MM.1S (cell line): ENCODE data around the gene PPP1R12A.

ENCODE experiments used
- EZH2 ChIP-seq: fragments of 300-600 bp; sonication (generic); optimal IDR thresholded peaks from 2 replicates; pipeline ENCODE3; 2017; ENCODE audit warnings: low read depth, mild to moderate bottlenecking, antibody characterized with exemption, low read length, mixed read lengths
- TF ChIP-seq, protein P1 (sequence below): fragments of 300-600 bp; sonication (generic); IDR thresholded peaks from 2 replicates; pipeline ENCODE4 v1.5.1; 2016; ENCODE audit warnings: antibody characterized with exemption, low read length, mixed read lengths

DNA sequence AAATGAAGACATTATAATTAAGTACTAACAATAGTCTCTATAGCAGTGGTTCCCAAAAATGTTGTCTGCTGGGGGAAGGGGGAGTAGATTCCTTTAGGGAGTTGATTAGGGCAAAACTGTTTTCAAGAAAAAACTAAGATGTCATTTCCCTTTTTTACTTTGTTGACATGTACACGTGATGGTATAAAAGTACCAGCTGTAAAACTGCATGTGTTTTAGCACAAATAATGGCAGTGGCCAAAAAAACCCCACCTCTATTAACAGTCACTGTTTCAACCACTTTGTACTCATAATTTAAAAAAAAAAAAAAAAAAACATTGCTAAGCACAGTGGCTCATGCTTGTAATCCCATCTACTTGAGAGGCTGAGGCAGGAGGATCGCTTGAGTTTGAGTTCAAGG is 61.7 kb downstream of the PPP1R12A start:
- TF ChIP-seq EZH2 = no peak
- TF ChIP-seq, protein P1, sequence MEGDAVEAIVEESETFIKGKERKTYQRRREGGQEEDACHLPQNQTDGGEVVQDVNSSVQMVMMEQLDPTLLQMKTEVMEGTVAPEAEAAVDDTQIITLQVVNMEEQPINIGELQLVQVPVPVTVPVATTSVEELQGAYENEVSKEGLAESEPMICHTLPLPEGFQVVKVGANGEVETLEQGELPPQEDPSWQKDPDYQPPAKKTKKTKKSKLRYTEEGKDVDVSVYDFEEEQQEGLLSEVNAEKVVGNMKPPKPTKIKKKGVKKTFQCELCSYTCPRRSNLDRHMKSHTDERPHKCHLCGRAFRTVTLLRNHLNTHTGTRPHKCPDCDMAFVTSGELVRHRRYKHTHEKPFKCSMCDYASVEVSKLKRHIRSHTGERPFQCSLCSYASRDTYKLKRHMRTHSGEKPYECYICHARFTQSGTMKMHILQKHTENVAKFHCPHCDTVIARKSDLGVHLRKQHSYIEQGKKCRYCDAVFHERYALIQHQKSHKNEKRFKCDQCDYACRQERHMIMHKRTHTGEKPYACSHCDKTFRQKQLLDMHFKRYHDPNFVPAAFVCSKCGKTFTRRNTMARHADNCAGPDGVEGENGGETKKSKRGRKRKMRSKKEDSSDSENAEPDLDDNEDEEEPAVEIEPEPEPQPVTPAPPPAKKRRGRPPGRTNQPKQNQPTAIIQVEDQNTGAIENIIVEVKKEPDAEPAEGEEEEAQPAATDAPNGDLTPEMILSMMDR = no peak
